SK-N-SH treated with all-trans-retinoic acid at 6 μM for 48 hours (cell line): Measurements from ENCODE around the gene FAM240B.

Source experiments
- ATAC-seq: fragments of 200-7000 bp; cut with Tn5 transposase; 3 replicates; pipeline ENCODE4 v1.9.1; 2020; ENCODE audit warnings: mild to moderate bottlenecking, moderate library complexity
- ARNTL ChIP-seq: fragments of 450-650 bp; formaldehyde crosslinking; IDR thresholded peaks from 2 replicates; pipeline ENCODE4 v1.5.0; 2020; ENCODE audit warnings: low read depth, mild to moderate bottlenecking, moderate library complexity, borderline replicate concordance
- BACH2 ChIP-seq: fragments of 250-450 bp; sonication (Bioruptor Pico); IDR thresholded peaks from 2 replicates; pipeline ENCODE4 v1.9.0; 2021; ENCODE audit warnings: mild to moderate bottlenecking, borderline replicate concordance
- CSDC2 ChIP-seq: fragments of 250-450 bp; sonication (Bioruptor Pico); IDR thresholded peaks from 2 replicates; pipeline ENCODE4 v1.5.0; 2020; ENCODE audit warnings: mild to moderate bottlenecking, moderate library complexity
- ESRRG ChIP-seq: fragments of 250-450 bp; sonication (Bioruptor Pico); IDR thresholded peaks from 2 replicates; pipeline ENCODE4 v1.6.1; 2021; ENCODE audit warnings: mild to moderate bottlenecking
- GLIS3 ChIP-seq: fragments of 250-450 bp; sonication (Bioruptor Pico); IDR thresholded peaks from 2 replicates; pipeline ENCODE4 v1.5.0; 2020; ENCODE audit warnings: mild to moderate bottlenecking, moderate library complexity
- ISL1 ChIP-seq: fragments of 250-450 bp; sonication (Bioruptor Pico); IDR thresholded peaks from 2 replicates; pipeline ENCODE4 v2.1.2; 2022; ENCODE audit warnings: mild to moderate bottlenecking, moderate library complexity
- OSR1 ChIP-seq: fragments of 250-450 bp; sonication (Bioruptor Pico); IDR thresholded peaks from 2 replicates; pipeline ENCODE4 v1.8.0; 2022; ENCODE audit warnings: moderate library complexity, mild to moderate bottlenecking, inconsistent platforms
- PATZ1 ChIP-seq: fragments of 250-450 bp; sonication (Bioruptor Pico); IDR thresholded peaks from 2 replicates; pipeline ENCODE4 v1.8.0; 2020; ENCODE audit warnings: mild to moderate bottlenecking, moderate library complexity, borderline replicate concordance
- RARB ChIP-seq: fragments of 250-450 bp; sonication (Bioruptor Pico); IDR thresholded peaks from 2 replicates; pipeline ENCODE4 v1.8.0; 2021; ENCODE audit warnings: mild to moderate bottlenecking, moderate library complexity
- TCF4 ChIP-seq: fragments of 250-450 bp; sonication (Bioruptor Pico); IDR thresholded peaks from 2 replicates; pipeline ENCODE4 v1.8.0; 2021; ENCODE audit warnings: mild to moderate bottlenecking, moderate library complexity, borderline replicate concordance
- ZC3H10 ChIP-seq: fragments of 250-450 bp; sonication (Bioruptor Pico); IDR thresholded peaks from 2 replicates; pipeline ENCODE4 v1.5.1; 2021; ENCODE audit warnings: mild to moderate bottlenecking, moderate library complexity
- ZFP3 ChIP-seq: fragments of 250-450 bp; sonication (Bioruptor Pico); IDR thresholded peaks from 2 replicates; pipeline ENCODE4 v1.5.0; 2020; ENCODE audit warnings: mild to moderate bottlenecking, moderate library complexity
- ZFP30 ChIP-seq: fragments of 450-650 bp; formaldehyde crosslinking; IDR thresholded peaks from 2 replicates; pipeline ENCODE4 v1.5.0; 2022; ENCODE audit warnings: mild to moderate bottlenecking, moderate library complexity
- ZNF565 ChIP-seq: fragments of 450-650 bp; formaldehyde crosslinking; conservative IDR thresholded peaks from 2 replicates; pipeline ENCODE4 v1.5.0; 2020; ENCODE audit warnings: low read depth, mild to moderate bottlenecking, moderate library complexity
- ZNF70 ChIP-seq: fragments of 450-650 bp; formaldehyde crosslinking; IDR thresholded peaks from 2 replicates; pipeline ENCODE4 v1.5.0; 2020; ENCODE audit warnings: mild to moderate bottlenecking, moderate library complexity
- ZNF8 ChIP-seq: fragments of 450-650 bp; formaldehyde crosslinking; IDR thresholded peaks from 2 replicates; pipeline ENCODE4 v1.5.0; 2020; ENCODE audit warnings: mild to moderate bottlenecking, moderate library complexity
- TF ChIP-seq, protein P1 (sequence below): fragments of 250-450 bp; sonication (Bioruptor Pico); IDR thresholded peaks from 2 replicates; pipeline ENCODE4 v1.5.1; 2020; ENCODE audit warnings: low read depth, mild to moderate bottlenecking, moderate library complexity
- TF ChIP-seq, protein P2 (sequence below): fragments of 250-450 bp; sonication (Bioruptor Pico); IDR thresholded peaks from 2 replicates; pipeline ENCODE4 v1.8.0; 2021; ENCODE audit warnings: low read depth, mild to moderate bottlenecking, moderate library complexity, borderline replicate concordance
- TF ChIP-seq, protein P3 (sequence below): fragments of 250-450 bp; sonication (Bioruptor Pico); IDR thresholded peaks from 2 replicates; pipeline ENCODE4 v1.5.1; 2021; ENCODE audit warnings: mild to moderate bottlenecking, moderate library complexity

Gene FAM240B

DNA sequence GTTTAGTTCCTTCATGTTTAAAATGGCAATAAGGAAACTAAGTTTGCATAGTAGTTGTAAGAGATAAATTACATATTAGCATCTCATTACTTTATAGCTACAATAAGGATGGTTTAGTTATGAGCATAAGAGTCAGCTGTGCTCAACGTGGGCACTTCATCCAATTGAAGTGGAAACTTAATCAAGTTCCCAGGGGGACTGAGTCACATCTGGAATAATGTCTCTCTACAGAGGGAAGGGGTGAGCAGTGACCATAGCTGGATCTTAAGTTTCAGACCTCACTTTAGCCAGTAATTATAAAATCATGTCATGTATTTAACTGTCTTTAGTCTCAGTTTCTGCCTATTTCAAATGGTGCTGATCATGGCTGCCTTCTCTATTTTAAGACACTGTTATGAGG lies 36.8 kb upstream of the FAM240B start:
- TF ChIP-seq RARB (CRISPR knock-in tag): no peak
- TF ChIP-seq, protein P1, sequence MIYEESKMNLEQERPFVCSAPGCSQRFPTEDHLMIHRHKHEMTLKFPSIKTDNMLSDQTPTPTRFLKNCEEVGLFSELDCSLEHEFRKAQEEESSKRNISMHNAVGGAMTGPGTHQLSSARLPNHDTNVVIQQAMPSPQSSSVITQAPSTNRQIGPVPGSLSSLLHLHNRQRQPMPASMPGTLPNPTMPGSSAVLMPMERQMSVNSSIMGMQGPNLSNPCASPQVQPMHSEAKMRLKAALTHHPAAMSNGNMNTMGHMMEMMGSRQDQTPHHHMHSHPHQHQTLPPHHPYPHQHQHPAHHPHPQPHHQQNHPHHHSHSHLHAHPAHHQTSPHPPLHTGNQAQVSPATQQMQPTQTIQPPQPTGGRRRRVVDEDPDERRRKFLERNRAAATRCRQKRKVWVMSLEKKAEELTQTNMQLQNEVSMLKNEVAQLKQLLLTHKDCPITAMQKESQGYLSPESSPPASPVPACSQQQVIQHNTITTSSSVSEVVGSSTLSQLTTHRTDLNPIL: no peak
- TF ChIP-seq, protein P2, sequence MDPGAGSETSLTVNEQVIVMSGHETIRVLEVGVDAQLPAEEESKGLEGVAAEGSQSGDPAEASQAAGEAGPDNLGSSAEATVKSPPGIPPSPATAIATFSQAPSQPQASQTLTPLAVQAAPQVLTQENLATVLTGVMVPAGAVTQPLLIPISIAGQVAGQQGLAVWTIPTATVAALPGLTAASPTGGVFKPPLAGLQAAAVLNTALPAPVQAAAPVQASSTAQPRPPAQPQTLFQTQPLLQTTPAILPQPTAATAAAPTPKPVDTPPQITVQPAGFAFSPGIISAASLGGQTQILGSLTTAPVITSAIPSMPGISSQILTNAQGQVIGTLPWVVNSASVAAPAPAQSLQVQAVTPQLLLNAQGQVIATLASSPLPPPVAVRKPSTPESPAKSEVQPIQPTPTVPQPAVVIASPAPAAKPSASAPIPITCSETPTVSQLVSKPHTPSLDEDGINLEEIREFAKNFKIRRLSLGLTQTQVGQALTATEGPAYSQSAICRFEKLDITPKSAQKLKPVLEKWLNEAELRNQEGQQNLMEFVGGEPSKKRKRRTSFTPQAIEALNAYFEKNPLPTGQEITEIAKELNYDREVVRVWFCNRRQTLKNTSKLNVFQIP: no peak
- TF ChIP-seq ZFP30 (CRISPR knock-in tag): no peak
- no peak for TF ChIP-seq TCF4 (CRISPR knock-in tag)
- no peak for ATAC-seq

- no peak for ATAC-seq
These were observed 28.0 kb upstream of the FAM240B start for GRCh38 chr9:38747941-38748340.

GRCh38 chr9:38747067-38747466 lies 27.1 kb upstream of the FAM240B start:
- TF ChIP-seq, protein P2: no peak
- TF ChIP-seq BACH2: no peak
- TF ChIP-seq ZC3H10 (CRISPR knock-in tag): no peak
- no peak for TF ChIP-seq ZFP3 (CRISPR knock-in tag)
- no peak for TF ChIP-seq PATZ1 (CRISPR knock-in tag)
- TF ChIP-seq ZNF565: no peak
- no peak for TF ChIP-seq ZNF70 (CRISPR knock-in tag)
- ATAC-seq: no peak

More at GRCh38 chr9:38747941-38748340, 28.0 kb upstream of the FAM240B start:
- TF ChIP-seq ZNF70 (CRISPR knock-in tag) (no peak), CSDC2 (CRISPR knock-in tag) (no peak), ZNF565 (no peak), RARB (CRISPR knock-in tag) (no peak), ZFP3 (CRISPR knock-in tag) (no peak), TCF4 (CRISPR knock-in tag) (no peak), ESRRG (CRISPR knock-in tag) (no peak), OSR1 (no peak), ISL1 (CRISPR knock-in tag) (no peak), ZNF8 (no peak), PATZ1 (CRISPR knock-in tag) (no peak), ZC3H10 (CRISPR knock-in tag) (no peak), ZFP30 (CRISPR knock-in tag) (no peak), ARNTL (CRISPR knock-in tag) (no peak), GLIS3 (CRISPR knock-in tag) (no peak)
- TF ChIP-seq, protein P3, sequence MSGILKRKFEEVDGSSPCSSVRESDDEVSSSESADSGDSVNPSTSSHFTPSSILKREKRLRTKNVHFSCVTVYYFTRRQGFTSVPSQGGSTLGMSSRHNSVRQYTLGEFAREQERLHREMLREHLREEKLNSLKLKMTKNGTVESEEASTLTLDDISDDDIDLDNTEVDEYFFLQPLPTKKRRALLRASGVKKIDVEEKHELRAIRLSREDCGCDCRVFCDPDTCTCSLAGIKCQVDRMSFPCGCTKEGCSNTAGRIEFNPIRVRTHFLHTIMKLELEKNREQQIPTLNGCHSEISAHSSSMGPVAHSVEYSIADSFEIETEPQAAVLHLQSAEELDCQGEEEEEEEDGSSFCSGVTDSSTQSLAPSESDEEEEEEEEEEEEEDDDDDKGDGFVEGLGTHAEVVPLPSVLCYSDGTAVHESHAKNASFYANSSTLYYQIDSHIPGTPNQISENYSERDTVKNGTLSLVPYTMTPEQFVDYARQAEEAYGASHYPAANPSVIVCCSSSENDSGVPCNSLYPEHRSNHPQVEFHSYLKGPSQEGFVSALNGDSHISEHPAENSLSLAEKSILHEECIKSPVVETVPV (CRISPR knock-in tag): no peak
- TF ChIP-seq, protein P2: no peak
